ENCODE measurements around the gene ZACN.
A peak's percentile ranks its signal among the peaks of the same experiment; 100 is the strongest.

ZACN gene

GRCh38 chr17:76106703-76107102 is 27.7 kb downstream of the ZACN start:
- DNase-seq = peak; percentile 19

- DNase-seq = no peak
Observed at GRCh38 chr17:76107509-76107908, 28.5 kb downstream of the ZACN start.

GRCh38 chr17:76111956-76112355 is 33.0 kb downstream of the ZACN start:
- DNase-seq = no peak

- no peak for DNase-seq
Observed at GRCh38 chr17:76115138-76115754, 36.3 kb downstream of the ZACN start.

- no peak for DNase-seq
Observed at GRCh38 chr17:76119409-76120371, 40.7 kb downstream of the ZACN start.

GRCh38 chr17:76120658-76121008 is 41.7 kb downstream of the ZACN start:
- DNase-seq = no peak

- DNase-seq = no peak
Observed at GRCh38 chr17:76121932-76122430, 43.0 kb downstream of the ZACN start.

- DNase-seq = peak; percentile 43
Observed at GRCh38 chr17:76122431-76123190, 43.6 kb downstream of the ZACN start.

GRCh38 chr17:76123191-76123499 is 44.2 kb downstream of the ZACN start:
- DNase-seq = no peak

GRCh38 chr17:76123749-76124581 is 45.0 kb downstream of the ZACN start:
- DNase-seq = no peak

GRCh38 chr17:76124582-76125390 is 45.8 kb downstream of the ZACN start:
- DNase-seq = no peak

GRCh38 chr17:76125391-76125675 is 46.4 kb downstream of the ZACN start:
- no peak for DNase-seq

GRCh38 chr17:76125922-76126321 is 46.9 kb downstream of the ZACN start:
- DNase-seq = no peak

GRCh38 chr17:76130473-76130872 is 51.5 kb downstream of the ZACN start:
- no peak for DNase-seq

GRCh38 chr17:76131051-76131691 is 52.2 kb downstream of the ZACN start:
- no peak for DNase-seq

GRCh38 chr17:76131692-76132573 is 53.0 kb downstream of the ZACN start:
- no peak for DNase-seq
